Measurements from ENCODE around the gene PACSIN2.
"Not testable (repeated sequence)": the region's sequence is repeated elsewhere in the genome, so short reads cannot be mapped to it uniquely, and the experiment has no call there.

PACSIN2 gene, protein sequence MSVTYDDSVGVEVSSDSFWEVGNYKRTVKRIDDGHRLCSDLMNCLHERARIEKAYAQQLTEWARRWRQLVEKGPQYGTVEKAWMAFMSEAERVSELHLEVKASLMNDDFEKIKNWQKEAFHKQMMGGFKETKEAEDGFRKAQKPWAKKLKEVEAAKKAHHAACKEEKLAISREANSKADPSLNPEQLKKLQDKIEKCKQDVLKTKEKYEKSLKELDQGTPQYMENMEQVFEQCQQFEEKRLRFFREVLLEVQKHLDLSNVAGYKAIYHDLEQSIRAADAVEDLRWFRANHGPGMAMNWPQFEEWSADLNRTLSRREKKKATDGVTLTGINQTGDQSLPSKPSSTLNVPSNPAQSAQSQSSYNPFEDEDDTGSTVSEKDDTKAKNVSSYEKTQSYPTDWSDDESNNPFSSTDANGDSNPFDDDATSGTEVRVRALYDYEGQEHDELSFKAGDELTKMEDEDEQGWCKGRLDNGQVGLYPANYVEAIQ

DNA sequence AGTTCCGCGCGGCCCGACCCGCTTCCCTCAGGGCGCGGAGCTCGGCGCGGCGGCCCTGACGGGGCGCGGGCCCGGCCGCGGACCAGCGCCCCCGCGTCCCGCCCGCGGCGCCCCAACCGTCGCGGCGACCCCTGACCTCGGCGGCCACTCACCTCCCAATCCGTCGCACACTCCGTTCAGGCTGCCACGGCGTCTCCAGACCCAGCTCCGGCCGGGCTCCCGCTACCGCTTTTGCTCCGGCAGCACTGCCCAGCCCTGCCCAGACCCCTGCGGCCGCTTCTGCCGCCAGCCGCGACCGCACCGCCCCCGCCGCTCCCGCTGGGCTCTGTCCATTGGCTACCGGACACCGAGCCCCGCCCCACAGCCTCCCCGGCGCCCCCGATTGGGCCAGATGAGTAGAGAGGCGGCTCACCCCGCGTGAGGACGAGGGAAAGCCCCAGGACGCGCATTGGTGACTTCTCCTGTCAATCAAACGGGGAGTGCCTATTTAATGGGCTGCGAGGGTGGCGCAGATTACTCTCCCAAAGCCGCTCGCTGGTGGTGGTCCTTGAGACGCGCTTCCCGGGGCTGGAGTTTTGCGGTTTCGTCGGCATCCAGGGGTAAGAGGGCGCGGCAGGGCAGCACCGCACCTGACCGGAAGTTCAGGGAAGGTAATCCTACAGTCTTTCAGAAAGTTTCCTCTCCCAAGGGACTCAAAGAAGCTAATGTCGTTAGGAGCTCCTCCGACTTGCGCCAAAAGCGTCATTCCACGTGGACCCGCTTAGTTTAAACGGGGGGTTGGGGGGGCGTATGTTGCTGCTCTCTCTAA, at the start of gene PACSIN2:
PACSIN2 (minus strand) TSS at position 281 of the 808 bp plus-strand sequence. CDS start 103,069 bp downstream, outside the sequence.
- peak; percentile 95 for DNase-seq

DNA sequence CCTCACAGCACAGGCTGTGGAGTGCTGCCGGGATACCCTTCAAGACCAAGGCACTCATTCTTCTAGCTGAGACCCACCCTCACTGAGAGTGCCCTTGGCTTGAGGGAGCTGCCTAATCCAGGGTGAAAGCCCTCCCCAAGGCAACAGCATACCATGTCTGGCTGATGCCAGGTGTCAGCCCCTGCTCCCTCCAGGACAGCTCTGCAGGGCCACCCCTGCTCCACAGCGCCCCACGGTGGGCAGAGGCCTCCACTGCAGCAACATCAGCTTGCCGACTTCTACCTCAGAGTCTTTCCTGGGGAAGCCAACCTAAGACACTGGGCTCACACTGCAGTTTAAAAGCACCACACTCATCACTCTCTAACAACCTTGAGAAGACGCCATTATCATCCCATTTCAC, 45.2 kb upstream of the PACSIN2 start:
- DNase-seq = no peak

DNA sequence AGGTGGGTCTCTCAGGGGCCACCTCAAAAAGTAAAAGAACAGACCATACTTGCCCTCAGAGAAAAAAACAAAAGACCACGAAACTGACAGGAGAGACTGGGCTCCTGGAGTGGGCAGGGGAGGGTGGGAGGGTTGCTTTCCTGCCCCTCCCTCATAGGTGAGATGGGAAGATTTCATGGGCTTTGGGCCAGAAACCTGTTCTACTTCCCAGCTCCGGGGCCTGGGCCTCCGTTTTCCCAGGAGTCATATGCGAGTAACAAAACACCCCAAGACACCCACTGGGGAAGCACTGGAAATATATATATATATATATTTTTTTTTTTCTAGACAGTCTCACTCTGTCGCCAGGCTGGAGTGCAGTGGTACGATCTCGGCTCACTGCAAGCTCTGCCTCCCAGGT, 42.7 kb upstream of the PACSIN2 start:
- DNase-seq = no peak

DNA sequence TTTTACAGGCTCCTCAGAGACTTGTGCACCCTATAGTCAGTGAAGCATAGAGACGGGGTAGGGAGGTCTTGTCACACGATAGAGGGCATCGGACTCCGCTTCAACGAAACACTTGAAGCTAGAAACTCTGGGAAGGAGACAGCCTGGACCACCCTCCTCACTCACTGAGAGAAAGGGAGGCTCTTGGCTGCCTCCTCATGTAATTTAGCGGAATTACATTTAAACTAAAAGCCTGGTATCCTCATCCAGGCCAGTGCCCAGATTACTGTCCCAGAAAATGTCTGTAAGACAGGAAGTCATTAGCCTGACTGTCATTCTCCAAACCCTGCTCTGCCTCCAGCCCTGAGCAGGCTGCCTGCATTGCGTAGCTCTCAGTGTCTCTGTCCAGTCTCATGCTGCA, 38.2 kb upstream of the PACSIN2 start:
- DNase-seq = no peak

DNA sequence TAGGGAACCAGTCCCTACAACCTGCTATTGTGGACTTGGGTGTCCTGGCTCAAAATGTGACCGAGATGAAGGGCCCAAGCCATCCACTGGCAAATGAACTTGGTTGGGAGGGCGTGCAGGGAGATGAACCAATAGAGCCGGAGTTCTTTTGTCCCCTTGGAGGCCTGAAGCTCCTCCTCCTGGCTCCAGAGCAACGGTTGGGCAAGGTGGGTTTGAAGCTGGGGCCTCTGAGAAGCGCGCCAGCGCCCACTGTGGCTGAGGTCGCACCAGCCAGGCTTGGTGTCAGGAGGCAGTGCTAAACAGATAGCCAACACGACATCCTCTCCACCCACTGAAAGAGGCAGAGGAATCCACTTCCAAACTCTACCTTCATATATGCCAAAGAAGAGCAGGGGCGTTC, 36.0 kb upstream of the PACSIN2 start:
- DNase-seq = no peak

DNA sequence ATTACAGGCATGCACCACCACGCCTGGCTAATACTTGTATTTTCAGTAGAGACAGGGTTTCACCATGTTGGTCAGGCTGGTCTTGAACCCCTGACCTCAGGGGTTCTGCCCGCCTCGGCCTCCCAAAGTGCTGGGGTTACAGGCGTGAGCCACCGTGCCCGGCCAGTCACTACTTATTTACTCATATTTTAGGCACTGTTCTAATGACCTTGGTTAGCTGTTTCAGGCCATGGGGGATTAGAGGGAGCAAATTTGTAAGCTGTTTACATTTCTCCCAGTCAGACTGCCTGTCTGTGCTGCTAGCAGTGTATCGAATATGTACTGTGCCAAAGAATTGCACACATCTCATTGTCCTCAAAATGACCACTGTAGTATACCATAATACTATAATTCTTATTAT, 32.7 kb upstream of the PACSIN2 start:
- DNase-seq = no peak

DNA sequence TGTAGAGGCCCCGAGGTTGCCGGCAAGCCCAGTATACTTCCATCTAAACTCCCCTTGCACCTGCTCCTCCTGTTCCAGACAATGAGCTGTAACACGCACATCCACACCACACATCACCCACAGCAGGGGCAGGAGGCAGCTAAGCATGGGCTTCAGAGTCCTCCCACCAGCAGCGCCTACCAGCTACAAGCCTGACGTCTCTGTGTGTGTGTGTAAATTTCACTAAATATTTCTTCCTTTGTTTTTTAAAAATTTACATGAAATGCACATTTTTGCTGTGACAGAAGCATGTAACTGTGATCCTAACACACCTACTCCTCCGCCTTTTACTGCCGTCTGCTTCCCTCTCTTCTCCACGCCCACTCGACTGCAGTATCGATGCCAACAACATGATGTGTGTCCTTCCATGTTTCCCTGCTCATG, 29.4 kb upstream of the PACSIN2 start:
- DNase-seq = no peak

DNA sequence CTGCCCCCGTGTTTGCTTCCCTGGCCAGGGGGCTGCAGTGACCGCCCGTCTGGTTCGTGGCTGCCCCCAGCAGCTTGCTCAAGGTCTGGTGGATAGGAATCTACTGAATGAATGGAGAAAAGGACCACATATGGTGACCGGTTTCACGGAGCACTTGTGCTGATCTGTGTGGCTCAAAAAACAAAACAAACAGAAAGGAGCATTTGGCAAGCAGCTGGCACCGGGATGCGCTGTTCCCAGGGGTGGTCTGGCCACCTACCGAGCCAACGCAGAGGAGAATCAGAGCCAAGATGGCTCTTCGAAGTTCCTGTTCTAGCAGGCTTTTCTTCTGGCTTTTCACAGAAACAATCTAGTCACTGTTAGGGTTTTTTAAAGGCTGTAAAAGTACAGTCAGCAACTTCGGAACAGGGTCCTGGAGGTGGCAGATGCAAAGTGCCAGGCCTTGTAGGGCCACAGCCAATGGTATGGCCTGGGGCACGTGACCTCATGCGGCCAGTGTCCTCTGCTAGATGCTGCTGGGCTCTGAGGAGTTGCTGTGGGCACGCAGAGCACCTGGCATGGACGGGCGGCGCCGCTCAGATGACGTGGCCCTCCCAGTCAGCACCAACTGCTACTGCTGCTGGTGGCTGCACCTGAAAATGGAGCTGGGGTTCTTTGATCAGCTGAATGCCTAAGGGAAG, 27.3 kb upstream of the PACSIN2 start:
- no peak for DNase-seq

DNA sequence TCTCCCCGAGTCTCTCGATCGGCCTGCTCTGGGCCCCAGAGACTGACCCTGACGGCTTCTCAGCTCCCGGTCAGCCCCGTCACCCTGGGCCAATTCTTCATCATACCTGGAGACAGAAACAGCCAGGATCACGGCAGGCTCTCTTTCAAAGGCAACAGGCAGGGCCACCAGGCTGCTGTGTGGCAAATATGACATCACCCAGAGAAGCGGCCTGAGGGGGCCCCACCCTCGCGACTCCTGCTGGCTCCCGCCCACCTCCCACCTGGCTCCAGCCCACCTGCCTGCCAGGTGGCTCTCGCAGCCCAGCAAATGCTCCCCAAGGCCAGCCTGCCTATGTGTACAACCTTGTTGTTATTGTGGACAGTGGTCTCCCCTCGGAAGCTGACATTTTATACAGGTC, 24.9 kb upstream of the PACSIN2 start:
- DNase-seq = no peak

DNA sequence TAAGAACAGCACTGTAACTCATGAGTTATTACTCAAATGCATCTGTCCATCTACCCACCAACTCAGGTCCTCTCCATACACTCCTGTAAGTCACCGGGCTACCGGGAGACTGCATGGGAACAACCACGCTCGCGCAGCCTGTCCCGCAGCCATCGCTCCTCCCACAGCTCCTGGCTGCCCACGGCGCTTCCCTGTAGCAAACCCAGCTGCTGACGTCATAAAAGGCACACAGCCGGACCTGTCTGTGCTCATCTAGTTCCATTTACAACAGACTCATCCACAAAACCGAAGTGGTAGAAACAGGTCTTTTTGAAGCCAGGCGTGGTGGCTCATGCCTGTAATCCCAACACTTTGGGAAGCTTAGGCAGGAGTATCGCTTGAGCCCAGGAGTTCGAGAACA, 23.4 kb upstream of the PACSIN2 start:
- DNase-seq = no peak

DNA sequence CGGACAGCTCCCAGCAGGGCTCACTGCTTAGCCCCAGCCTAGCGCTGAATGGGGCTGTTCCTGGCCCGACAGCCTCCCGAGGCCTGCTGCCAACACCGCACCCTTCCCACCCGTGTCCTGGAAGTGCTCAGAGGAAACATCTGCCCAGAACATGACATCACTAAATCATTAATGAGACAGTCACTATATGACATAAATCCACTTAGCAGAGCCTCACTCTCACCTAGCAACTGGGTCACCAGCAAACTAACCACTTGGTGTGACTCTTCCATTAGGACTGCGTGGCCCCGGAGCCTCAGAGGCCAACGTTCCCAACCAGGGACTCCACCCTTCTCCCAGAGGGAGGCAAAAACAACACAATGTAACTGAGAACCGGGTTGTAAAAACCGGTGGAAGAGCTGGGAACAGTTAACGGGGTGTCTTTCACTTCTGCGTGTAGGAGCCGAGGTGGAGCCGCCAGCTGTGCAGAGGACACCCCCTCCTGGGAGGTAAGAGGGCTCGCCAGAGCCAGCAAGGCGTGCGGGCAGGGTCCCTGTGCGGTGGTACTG, 21.4 kb upstream of the PACSIN2 start:
- no peak for DNase-seq

DNA sequence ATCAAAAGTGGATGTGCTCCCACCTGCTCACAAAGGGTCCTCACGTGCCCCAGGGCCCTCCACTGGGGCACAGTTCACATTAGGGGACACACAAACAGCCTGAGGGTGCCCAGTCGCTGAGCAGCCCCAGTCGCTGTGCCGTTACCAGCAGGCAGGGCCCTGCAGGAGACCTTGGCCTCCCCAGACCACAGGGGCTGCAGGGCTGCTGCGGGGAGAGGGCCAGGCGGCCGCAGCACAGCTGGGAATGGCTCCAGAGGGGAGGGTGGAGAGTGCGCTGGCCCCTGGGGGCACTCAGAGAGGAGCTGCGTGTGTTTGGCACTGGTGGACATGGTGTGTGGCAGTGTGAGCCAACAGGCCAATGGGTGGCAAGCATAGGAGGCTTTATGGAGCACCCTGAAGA, 20.3 kb upstream of the PACSIN2 start:
- DNase-seq = no peak

DNA sequence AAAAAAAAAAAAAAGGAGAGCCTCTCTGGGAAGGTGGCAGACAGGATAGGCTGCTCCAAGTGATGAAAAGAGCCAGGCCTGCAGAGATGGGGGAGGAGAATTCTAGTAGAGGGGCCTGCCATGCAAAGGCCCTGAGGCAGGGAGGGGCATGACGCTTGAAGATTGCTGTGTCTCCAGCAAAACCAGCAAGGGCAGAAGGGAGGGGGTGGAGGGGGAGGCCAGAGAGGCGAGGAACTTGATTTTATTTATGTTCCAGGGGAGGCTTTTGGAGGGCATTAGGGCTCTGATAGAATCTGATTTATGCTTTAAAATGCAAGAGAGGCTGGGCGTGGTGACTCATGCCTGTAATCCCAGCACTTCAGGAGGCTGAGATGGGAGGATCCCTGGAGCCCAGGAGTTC, 16.7 kb upstream of the PACSIN2 start:
- DNase-seq = no peak

DNA sequence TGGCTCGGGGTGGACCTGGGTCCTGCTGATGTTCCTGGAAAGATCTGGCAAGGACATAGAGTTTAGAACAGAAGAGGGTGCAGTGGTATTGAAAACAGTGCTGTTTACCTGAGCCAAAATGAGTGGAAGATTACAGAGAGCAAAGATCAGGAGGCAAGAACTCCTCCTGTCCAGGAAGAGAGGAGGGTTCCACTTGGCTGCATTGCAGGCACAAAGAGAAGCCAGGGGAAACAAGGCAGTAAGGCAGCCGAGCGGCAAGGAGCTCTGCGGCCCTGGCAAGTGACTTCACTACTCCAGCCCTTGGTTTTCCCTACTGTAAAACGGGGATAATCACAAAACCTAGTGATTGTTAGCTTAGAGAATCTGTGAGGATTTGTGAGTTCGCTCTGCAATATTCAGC, 3.7 kb upstream of the PACSIN2 start:
- DNase-seq = no peak

DNA sequence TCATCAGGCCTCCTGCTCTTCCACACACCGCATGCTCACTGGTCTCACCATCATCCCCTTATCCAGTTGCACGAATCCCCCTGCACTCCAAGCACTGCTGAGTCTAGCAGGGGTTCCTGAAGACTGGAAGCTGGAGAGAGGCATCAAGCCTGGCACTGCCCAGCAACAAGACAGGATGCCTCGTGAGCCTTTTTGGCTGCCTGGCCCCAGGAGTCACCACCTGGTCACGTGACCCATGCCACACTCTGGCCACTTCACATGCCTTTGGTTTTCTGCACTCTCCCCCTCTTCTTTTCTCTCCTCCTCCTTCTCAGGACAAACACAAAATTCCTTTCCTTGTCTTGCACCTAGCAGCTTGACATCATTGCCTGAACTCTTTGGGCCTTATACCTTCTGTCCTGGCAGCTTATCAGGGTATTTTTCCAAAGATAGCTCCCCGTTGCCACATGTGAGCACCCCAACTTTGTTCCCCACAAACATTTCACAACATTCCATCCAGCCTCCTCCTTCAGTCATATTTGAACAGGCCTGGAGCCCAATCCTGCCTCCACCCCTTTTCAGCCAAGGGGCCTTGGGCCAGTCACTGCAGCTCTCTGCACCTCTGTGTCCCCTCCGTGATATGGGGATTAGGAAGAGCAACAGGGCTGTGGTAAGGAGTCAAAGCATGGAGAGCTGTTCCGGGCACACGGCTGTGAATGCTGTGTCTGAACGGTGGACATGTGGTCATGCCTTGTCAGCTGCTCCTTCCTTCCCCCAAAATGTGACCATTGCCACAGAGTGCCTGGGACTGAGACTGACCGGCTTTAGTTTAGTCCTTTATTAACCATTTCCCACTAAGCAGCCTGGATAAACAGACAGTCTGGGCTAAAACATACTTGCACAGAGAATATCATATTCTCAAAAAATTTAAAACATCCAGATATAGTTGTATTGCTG, 2.8 kb upstream of the PACSIN2 start:
- no peak for DNase-seq

DNA sequence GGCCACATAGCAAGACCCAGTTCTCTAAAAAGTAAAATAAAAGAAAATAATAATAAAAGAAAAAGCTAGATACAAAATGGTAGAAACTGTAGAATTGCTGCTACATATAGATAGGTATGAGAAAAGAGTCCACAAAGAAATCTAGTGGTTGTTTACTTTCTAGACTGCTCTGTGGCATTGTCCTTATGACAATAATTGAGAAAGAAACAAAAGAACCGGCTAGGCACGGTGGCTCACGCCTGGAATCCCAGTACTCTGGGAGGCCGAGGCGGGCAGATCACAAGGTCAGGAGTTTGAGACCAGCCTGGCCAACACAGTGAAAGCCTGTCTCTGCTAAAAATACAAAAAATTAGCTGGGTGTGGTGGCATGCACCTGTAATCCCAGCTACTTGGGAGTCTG, 1.2 kb upstream of the PACSIN2 start:
- not testable (repeated sequence) for DNase-seq

DNA sequence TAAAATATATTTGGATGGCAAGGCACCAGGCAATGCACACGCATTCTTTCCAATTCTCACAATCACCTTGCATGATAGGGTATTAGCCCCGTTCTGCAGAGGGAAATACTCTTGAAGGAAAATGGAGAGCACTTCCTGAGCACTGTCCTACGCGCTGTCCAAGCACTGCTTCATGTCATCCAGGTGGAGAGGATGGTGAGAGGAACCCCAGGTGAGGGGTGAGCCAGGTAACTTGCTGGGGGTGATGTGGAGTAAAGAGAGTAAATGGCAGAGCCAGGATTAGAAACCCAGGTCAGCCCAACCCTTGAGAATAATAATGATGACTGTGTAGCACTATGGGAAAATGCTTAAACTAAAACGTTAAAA, 711 bp upstream of the PACSIN2 start:
- DNase-seq = no peak

DNA sequence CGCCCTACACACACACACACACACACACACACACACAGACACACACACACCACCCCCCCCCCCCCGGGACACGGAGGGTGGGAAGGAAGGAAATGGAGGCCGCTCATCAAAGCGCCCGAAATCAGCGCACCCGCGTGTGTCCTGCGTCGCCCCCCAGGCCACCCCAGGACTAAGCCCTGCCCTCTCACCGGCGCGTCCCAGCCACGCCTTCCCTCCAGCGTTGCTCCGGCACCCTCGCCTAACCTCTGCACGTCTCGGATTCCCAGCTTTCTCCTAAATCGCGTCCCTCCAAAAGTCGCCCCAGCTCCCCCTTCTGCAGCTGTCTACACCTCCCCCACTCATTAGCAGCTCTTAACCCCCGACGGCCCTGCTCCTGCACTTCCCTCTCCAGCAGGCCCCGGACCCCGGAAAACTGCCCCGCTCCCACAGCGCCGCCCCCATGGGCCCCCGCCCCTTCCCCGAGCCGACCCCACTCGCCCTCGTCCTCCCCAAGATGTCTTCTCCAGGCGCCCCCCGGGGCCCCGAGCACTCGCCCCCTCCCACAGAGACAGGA, 557 bp downstream of the PACSIN2 start:
- DNase-seq = no peak

DNA sequence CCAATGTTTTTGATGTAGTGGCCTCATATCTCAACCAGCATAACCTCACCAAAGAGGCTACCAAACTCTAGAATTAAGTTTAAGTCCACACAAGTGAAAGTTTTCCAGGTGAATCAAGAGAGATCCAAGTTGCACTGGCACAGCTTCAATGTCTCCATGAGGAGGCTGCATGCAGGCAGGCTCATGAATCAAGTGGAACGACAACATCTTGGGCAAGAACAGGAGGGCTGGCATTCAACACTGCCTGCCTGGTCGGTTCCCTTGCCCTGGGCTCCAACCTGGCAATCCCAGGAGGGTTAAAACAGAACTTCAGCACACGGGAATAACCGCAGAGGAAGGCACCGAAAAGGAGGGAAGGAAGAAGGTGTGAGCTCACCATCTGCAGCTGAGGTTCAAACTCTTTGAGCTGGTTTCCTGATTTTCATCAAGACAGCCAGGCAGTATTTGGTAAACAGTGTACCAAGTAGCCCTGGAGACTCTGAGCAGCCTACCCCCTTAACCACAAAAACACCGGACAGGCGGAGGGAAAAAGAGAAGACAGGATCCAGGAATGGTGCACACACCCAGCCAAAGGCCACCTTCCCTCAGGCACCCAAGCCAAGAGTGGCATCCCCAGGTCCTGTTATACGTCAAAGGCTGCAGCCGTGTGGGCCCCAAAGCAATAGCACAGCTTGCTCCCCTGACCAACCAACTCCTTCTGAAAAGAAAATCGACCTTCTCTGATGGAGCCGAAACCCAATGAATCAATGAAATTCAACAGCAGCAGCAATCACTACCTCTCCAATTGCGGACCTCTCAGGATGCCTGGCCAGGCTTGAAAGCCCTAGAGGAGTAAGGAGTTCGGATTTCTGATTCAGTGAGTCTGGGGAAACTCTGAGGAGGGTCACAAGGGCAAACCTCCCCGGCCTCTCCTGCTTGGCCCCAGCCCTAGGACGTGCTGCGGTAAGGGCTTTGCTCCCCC, 1.3 kb downstream of the PACSIN2 start:
- no peak for DNase-seq

DNA sequence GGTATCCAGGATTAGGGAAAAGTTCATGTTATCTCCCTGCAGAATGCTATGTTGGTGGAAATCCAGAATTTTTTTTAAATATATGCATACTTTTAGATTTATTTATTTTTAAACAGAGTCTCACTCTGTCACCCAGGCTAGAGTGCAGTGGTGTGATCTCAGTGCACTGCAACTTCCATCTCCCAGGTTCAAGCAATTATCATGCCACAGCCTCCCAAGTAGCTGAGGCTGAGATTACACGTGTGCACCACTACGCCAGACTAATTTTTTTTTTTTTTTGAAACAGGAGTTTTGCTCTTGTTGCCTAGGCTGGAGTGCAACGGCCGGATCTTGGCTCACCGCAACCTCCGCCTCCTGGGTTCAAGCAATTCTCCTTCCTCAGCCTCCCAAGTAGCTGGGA, 2.6 kb downstream of the PACSIN2 start:
- DNase-seq = no peak

DNA sequence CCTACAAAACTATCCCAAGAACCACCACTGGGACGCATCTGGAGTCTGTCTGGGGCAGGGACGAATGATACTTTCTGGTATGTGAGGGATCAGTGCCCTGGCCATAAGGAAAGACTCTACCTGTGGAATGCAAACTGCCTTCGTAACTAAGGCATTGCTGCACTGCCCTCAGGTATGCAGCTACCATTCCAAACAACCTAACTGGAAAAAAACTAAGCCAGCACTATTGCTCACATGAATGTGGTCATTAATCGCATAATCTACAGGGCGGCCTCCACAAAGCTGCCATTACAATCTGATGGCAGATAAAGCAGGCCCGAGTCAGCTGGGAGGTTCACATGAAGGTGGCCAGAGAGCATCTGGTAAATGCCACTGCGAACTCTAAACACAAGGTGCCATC, 3.9 kb downstream of the PACSIN2 start:
- DNase-seq = no peak
